Measurements from ENCODE around the gene GSTM2. TPM values are rescaled to one million over a fixed set of nuclear protein-coding genes. Genes with fewer than 3 reads are reported as not detected.

GSTM2 gene
- polyA plus RNA-seq, 3 donors from 2014 or later, result 32.6 to 51.2 (median 42.5) TPM

DNA sequence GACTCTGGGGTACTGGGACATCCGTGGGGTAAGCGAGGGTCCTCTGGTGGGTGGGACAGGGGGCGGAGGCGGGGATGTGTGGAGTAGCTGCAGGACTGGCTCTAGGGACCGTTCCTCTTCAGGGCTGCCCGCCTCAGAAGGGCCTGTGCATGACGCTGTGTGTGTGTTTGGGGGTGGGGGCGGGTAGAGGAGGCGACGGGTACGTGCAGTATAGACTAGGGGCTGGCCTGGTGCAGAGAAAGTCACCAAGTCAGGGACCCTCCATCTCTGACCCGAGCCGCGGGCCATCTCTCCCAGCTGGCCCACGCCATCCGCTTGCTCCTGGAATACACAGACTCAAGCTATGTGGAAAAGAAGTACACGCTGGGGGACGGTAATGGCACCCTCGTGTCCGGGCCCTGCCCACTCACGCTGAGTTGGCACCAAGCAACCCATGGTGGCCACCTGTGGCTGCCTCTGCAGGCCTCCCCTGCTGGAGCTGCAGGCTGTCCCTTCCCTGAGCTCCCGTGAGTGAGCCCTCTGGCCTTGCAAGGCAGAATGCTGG is 44.5 kb downstream of the GSTM2 start:
- H3K9me3 Mint-ChIP-seq, result peaks cover 10 to 22% (median 15%) of the 10 kb centered on the region in 6 donors
- peaks cover 12 to 19% (median 15%) of the 10 kb centered on the region in 3 donors for H3K36me3 Mint-ChIP-seq
- H3K27me3 Mint-ChIP-seq (ENCODE audit: low read depth in 3 of 3), result peaks cover 2 to 5% (median 4%) of the 10 kb centered on the region in 3 donors
- DNase-seq, result no peak
- no peak overlapping the region for H3K4me3 Mint-ChIP-seq
- no peaks in the 10 kb centered on the region for H3K4me1 Mint-ChIP-seq
- no peak overlapping the region for H3K27ac Mint-ChIP-seq

DNA sequence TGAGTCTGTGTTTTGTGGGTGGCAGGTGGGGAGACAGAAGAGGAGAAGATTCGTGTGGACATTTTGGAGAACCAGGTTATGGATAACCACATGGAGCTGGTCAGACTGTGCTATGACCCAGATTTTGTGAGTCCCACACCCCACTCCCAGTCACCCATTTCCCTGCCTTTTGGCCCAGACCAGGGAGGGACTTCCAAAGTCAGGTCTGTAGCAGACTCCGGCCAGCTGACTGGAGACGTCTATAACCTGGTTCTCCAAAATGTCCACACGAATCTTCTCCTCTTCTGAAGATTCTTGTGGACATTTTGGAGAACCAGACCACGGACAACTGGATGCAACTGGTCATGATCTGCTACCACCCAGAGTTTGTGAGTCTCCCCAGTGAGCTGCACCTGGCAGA is 45.8 kb downstream of the GSTM2 start:
- no peak overlapping the region for H3K27ac Mint-ChIP-seq
- H3K4me3 Mint-ChIP-seq, result no peak overlapping the region
- H3K9me3 Mint-ChIP-seq, result peaks cover 9 to 12% (median 10%) of the 10 kb centered on the region in 6 donors
- no peak for DNase-seq
- H3K4me1 Mint-ChIP-seq, result no peaks in the 10 kb centered on the region
- peaks cover 8 to 10% (median 9%) of the 10 kb centered on the region in 3 donors for H3K36me3 Mint-ChIP-seq
- H3K27me3 Mint-ChIP-seq (ENCODE audit: low read depth in 3 of 3), result peaks cover 2 to 6% (median 3%) of the 10 kb centered on the region in 3 donors

DNA sequence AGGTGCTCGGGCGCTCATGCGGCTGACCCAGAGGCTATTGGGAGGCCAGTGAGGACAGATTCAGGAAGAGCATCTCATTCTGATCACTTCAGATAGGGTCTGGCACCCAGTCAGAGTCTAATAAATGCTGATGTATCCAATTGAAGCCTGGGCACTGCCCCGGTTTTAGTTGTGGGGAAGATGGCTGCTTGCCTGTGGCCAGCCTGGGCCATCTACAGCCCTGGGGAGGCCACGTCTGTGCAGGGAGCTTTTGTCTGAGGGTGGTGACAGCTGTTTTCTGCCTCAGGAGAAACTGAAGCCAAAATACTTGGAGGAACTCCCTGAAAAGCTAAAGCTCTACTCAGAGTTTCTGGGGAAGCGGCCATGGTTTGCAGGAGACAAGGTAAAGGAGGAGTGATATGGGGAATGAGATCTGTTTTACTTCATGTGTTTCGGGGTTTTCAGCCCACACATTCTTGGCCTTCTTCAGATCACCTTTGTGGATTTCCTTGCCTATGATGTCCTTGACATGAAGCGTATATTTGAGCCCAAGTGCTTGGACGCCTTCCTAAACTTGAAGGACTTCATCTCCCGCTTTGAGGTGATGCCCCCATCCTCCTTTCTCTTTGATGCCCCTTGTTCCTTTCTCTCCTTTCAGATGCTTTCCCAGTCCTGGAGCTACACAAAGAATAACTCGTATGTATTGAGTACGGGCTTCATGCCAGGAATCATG is 47.0 kb downstream of the GSTM2 start:
- Mint-ChIP-seq H3K4me3 (no peak overlapping the region), H3K36me3 (no peaks in the 10 kb centered on the region), H3K9me3 (peaks cover 0 to 4% (median 0%) of the 10 kb centered on the region in 6 donors), H3K27me3 (ENCODE audit: low read depth in 3 of 3) (peaks cover 2 to 4% (median 3%) of the 10 kb centered on the region in 3 donors), H3K27ac (no peak overlapping the region), H3K4me1 (no peaks in the 10 kb centered on the region)
- no peak for DNase-seq

GRCh38 chr1:109716121-109716520 is 48.3 kb downstream of the GSTM2 start:
- Mint-ChIP-seq H3K4me1 (no peaks in the 10 kb centered on the region), H3K36me3 (no peaks in the 10 kb centered on the region)

DNA sequence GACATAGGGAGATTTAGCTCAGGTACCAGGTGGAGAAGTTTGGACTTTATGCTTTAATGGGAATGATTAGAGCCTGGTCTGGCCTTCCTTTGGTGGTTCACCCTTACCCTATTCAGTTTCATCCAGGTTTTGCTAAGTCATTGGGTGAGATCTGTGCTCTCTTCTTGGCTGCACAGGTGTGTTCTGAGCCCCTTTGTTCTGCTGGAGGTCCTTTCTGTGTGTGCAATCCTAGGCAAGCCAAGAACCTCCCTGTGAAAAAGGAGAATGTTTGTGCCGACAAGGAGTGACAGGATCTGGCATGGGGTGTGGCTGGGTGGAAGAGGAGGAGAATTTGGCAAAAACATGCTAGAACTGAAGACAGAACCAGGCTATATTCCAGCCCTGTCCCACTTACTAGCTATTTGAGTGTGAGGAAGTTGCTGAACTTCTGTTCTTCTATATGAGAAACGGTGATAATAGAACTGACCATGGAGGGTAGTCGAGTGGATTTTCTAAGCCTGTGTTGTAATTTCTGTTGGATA is 48.8 kb downstream of the GSTM2 start:
- DNase-seq, result no peak
- H3K9me3 Mint-ChIP-seq, result no peaks in the 10 kb centered on the region
- peaks cover 2 to 4% (median 2%) of the 10 kb centered on the region in 3 donors for H3K27me3 Mint-ChIP-seq (ENCODE audit: low read depth in 3 of 3)

More at GRCh38 chr1:109716121-109716520, 48.3 kb downstream of the GSTM2 start:
- Mint-ChIP-seq H3K9me3 (no peaks in the 10 kb centered on the region), H3K27me3 (ENCODE audit: low read depth in 3 of 3) (peaks cover 2 to 4% (median 3%) of the 10 kb centered on the region in 3 donors), H3K4me3 (no peak overlapping the region), H3K27ac (no peak overlapping the region)
- no peak for DNase-seq

DNA sequence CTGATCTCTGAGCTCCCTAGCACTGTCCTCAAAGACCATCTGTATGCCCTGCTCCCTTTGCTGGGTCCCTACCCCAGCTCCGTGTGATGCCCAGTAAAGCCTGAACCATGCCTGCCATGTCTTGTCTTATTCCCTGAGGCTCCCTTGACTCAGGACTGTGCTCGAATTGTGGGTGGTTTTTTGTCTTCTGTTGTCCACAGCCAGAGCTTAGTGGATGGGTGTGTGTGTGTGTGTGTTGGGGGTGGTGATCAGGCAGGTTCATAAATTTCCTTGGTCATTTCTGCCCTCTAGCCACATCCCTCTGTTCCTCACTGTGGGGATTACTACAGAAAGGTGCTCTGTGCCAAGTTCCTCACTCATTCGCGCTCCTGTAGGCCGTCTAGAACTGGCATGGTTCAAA is 49.9 kb downstream of the GSTM2 start:
- peaks cover 0 to 4% (median 2%) of the 10 kb centered on the region in 3 donors for H3K27me3 Mint-ChIP-seq (ENCODE audit: low read depth in 3 of 3)
- no peak for DNase-seq
- no peaks in the 10 kb centered on the region for H3K9me3 Mint-ChIP-seq
- no peaks in the 10 kb centered on the region for H3K4me1 Mint-ChIP-seq
- no peaks in the 10 kb centered on the region for H3K36me3 Mint-ChIP-seq
- no peak overlapping the region for H3K4me3 Mint-ChIP-seq
- H3K27ac Mint-ChIP-seq, result peak overlapping the region in 1 of 6 donors; percentile 52

More for the DNA sequence above, 48.8 kb downstream of the GSTM2 start:
- Mint-ChIP-seq H3K36me3 (no peaks in the 10 kb centered on the region), H3K4me1 (no peaks in the 10 kb centered on the region), H3K27ac (no peak overlapping the region), H3K4me3 (no peak overlapping the region)

- Mint-ChIP-seq H3K9me3 (no peaks in the 10 kb centered on the region), H3K27ac (no peak overlapping the region), H3K36me3 (no peaks in the 10 kb centered on the region), H3K4me1 (no peaks in the 10 kb centered on the region), H3K27me3 (ENCODE audit: low read depth in 3 of 3) (peaks cover 0 to 3% (median 2%) of the 10 kb centered on the region in 3 donors), H3K4me3 (no peak overlapping the region)
- DNase-seq, result no peak
Observed at GRCh38 chr1:109718495-109718894, 50.6 kb downstream of the GSTM2 start.

GRCh38 chr1:109719337-109719837 is 51.5 kb downstream of the GSTM2 start:
- no peak for DNase-seq
- no peak overlapping the region for H3K4me3 Mint-ChIP-seq
- H3K27ac Mint-ChIP-seq, result no peak overlapping the region
- H3K9me3 Mint-ChIP-seq, result no peaks in the 10 kb centered on the region
- H3K36me3 Mint-ChIP-seq, result no peaks in the 10 kb centered on the region
- no peaks in the 10 kb centered on the region for H3K4me1 Mint-ChIP-seq
- peaks cover 0 to 2% (median 2%) of the 10 kb centered on the region in 3 donors for H3K27me3 Mint-ChIP-seq (ENCODE audit: low read depth in 3 of 3)

DNA sequence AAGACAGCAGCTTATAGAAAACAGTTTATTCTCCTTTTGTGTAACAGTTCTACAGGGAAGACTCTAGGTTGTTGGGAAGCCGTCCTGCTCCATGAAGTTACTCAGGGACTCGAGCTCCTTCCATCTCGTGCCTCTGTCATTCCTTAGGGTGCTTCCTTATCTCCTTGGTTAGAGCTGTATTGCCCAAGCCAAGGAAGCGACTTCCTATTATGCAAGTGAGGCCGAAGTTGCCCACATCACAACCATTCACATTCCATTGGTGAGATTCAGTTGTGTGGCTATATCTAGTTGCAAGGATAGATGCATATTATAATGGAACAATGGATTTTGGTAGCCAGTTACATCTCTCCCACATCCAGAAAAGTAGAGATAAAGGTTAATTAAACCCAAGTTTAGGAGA is 53.2 kb downstream of the GSTM2 start:
- no peaks in the 10 kb centered on the region for H3K4me1 Mint-ChIP-seq
- H3K27me3 Mint-ChIP-seq (ENCODE audit: low read depth in 3 of 3), result peaks cover 2% of the 10 kb centered on the region in 3 donors
- H3K9me3 Mint-ChIP-seq, result no peaks in the 10 kb centered on the region
- H3K27ac Mint-ChIP-seq, result no peak overlapping the region
- no peaks in the 10 kb centered on the region for H3K36me3 Mint-ChIP-seq
- no peak overlapping the region for H3K4me3 Mint-ChIP-seq
- DNase-seq, result no peak

DNA sequence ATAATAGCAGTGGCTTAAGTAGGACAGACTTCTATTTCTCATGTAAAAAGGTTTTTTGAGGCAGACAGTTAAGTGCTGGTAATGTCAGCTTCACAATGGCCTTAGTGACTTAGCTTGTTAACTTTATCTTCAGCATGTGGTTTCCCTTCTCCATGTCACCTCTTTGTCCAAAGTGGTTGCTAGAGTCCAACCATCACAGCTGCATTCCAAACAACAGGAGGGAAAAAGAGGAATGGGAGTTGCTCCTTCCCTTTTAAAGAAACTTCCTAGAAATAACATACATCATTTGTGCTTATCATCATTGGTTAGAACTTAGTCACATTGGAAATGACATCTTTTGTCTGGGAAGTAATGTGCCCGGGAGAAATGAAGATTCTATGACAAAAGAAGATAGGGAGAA is 54.1 kb downstream of the GSTM2 start:
- no peaks in the 10 kb centered on the region for H3K4me1 Mint-ChIP-seq
- peaks cover 2% of the 10 kb centered on the region in 3 donors for H3K27me3 Mint-ChIP-seq (ENCODE audit: low read depth in 3 of 3)
- no peak overlapping the region for H3K4me3 Mint-ChIP-seq
- H3K9me3 Mint-ChIP-seq, result no peaks in the 10 kb centered on the region
- H3K36me3 Mint-ChIP-seq, result no peaks in the 10 kb centered on the region
- no peak overlapping the region for H3K27ac Mint-ChIP-seq
- no peak for DNase-seq

GRCh38 chr1:109722908-109723691 is 55.2 kb downstream of the GSTM2 start:
- H3K27me3 Mint-ChIP-seq (ENCODE audit: low read depth in 3 of 3), result peaks cover 0 to 5% (median 2%) of the 10 kb centered on the region in 3 donors
- no peaks in the 10 kb centered on the region for H3K36me3 Mint-ChIP-seq
- H3K27ac Mint-ChIP-seq, result no peak overlapping the region
- no peak overlapping the region for H3K4me3 Mint-ChIP-seq
- H3K9me3 Mint-ChIP-seq, result no peaks in the 10 kb centered on the region
- no peaks in the 10 kb centered on the region for H3K4me1 Mint-ChIP-seq
- no peak for DNase-seq

All from immature natural killer cell (primary cell).